ENCODE data around the gene ZFYVE1. TPM values are rescaled to one million over a fixed set of nuclear protein-coding genes. Genes with fewer than 3 reads are reported as not detected.
A peak's percentile ranks its signal among the peaks of the same experiment; 100 is the strongest.
"Not testable (repeated sequence)": the region's sequence is repeated elsewhere in the genome, so short reads cannot be mapped to it uniquely, and the experiment has no call there.

The ZFYVE1 gene
- total RNA-seq, 1 experiment from 2014 or later = 10.6 TPM

DNA sequence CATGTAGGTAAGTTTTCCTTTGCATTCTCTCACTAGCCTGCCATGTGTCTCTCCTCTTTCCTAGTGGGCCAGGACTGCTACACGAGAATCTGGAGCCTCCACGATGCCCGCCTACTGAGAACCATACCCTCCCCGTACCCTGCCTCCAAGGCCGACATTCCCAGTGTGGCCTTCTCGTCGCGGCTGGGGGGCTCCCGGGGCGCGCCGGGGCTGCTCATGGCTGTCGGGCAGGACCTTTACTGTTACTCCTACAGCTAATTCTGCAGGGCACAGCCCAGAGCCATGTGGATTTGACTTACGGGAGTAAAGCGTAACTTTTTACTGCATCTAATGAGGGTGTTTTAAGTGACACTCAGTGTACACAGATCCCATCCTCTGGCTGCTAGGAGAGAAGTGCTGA lies 68.4 kb downstream of the ZFYVE1 start:
- no peak for TF ChIP-seq CTCF (IDR thresholded peaks at IDR 0.05; ENCODE audit: unreplicated experiment)
- no peaks in the 10 kb centered on the region for H3K9me3 Mint-ChIP-seq (ENCODE audit: low read depth, unreplicated experiment)
- H3K4me3 Mint-ChIP-seq (ENCODE audit: low read depth, unreplicated experiment) = no peak overlapping the region
- H3K4me1 Mint-ChIP-seq (ENCODE audit: low read depth, unreplicated experiment) = peaks cover 21% of the 10 kb centered on the region
- no TSS peak for BruUV-seq (replicated peaks)
- H3K27me3 Mint-ChIP-seq (ENCODE audit: unreplicated experiment) = no peaks in the 10 kb centered on the region
- DNase-seq = no peak
- intact Hi-C loops (cut with micrococcal nuclease; ENCODE audit: unreplicated experiment) = no loop called here
- CTCF ChIA-PET = no interaction called here
- peaks cover 43% of the 10 kb centered on the region for H3K36me3 Mint-ChIP-seq (ENCODE audit: insufficient read depth, unreplicated experiment)
- H3K27ac Mint-ChIP-seq (ENCODE audit: unreplicated experiment) = no peak overlapping the region

DNA sequence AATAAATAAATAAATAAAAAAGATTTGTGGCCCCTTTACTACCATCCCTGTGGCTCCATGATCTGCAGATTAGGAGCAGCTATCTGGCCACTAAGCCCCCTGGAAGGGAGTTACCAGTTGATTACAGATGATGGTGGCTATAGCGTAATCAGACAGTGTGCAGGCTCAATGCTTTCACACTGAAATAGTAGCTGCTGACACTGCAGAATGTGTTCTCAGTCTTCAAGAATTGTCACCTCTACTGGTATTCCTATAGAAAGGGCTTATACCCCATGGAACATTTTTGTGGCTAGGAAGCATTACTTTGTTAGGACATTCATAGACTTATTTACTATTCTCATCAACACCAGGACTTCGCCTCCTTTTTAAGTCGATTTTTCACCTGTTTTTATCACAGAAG lies 69.7 kb downstream of the ZFYVE1 start:
- no peak overlapping the region for H3K4me3 Mint-ChIP-seq (ENCODE audit: low read depth, unreplicated experiment)
- no peak for DNase-seq
- no peak for TF ChIP-seq CTCF (IDR thresholded peaks at IDR 0.05; ENCODE audit: unreplicated experiment)
- intact Hi-C loops (cut with micrococcal nuclease; ENCODE audit: unreplicated experiment) = no loop called here
- peaks cover 15% of the 10 kb centered on the region for H3K4me1 Mint-ChIP-seq (ENCODE audit: low read depth, unreplicated experiment)
- no TSS peak for BruUV-seq (replicated peaks)
- no peaks in the 10 kb centered on the region for H3K27me3 Mint-ChIP-seq (ENCODE audit: unreplicated experiment)
- H3K36me3 Mint-ChIP-seq (ENCODE audit: insufficient read depth, unreplicated experiment) = peaks cover 37% of the 10 kb centered on the region
- CTCF ChIA-PET = no interaction called here
- no peak overlapping the region for H3K27ac Mint-ChIP-seq (ENCODE audit: unreplicated experiment)
- no peaks in the 10 kb centered on the region for H3K9me3 Mint-ChIP-seq (ENCODE audit: low read depth, unreplicated experiment)

GRCh38 chr14:72956741-72957140 lies 70.2 kb downstream of the ZFYVE1 start:
- H3K4me1 Mint-ChIP-seq (ENCODE audit: low read depth, unreplicated experiment) = peaks cover 10% of the 10 kb centered on the region
- BruUV-seq (replicated peaks); H3K4me3 Mint-ChIP-seq (ENCODE audit: low read depth, unreplicated experiment); CTCF ChIA-PET; H3K9me3 Mint-ChIP-seq (ENCODE audit: low read depth, unreplicated experiment); intact Hi-C loops (cut with micrococcal nuclease; ENCODE audit: unreplicated experiment); H3K27ac Mint-ChIP-seq (ENCODE audit: unreplicated experiment); DNase-seq; H3K27me3 Mint-ChIP-seq (ENCODE audit: unreplicated experiment): not testable (repeated sequence)
- H3K36me3 Mint-ChIP-seq (ENCODE audit: insufficient read depth, unreplicated experiment) = peaks cover 37% of the 10 kb centered on the region

DNA sequence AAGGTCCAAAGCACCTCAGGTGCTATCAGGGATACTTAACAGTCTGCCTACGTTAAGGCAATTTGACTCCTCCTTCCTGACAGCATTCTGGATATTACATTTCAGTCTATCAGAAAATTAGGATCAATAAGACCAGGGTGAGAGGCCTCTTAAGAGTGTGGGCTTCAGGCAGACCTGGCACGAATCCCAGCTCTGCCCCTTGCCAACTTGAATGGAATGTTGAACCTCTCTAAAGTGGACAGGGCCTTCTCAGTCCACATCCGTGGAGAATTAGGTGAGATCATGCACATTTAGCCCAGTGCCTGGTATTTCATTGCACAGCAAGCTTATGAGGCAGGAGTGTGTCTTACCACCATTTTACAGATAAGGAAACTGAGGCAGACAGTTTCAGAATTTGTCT lies 74.7 kb downstream of the ZFYVE1 start:
- H3K9me3 Mint-ChIP-seq (ENCODE audit: low read depth, unreplicated experiment) = no peaks in the 10 kb centered on the region
- TF ChIP-seq CTCF (IDR thresholded peaks at IDR 0.05; ENCODE audit: unreplicated experiment) = no peak
- no peaks in the 10 kb centered on the region for H3K4me1 Mint-ChIP-seq (ENCODE audit: low read depth, unreplicated experiment)
- intact Hi-C loops (cut with micrococcal nuclease; ENCODE audit: unreplicated experiment) = no loop called here
- H3K27me3 Mint-ChIP-seq (ENCODE audit: unreplicated experiment) = no peaks in the 10 kb centered on the region
- no peak for DNase-seq
- no peak overlapping the region for H3K4me3 Mint-ChIP-seq (ENCODE audit: low read depth, unreplicated experiment)
- BruUV-seq (replicated peaks) = no TSS peak
- no peak overlapping the region for H3K27ac Mint-ChIP-seq (ENCODE audit: unreplicated experiment)
- peaks cover 23% of the 10 kb centered on the region for H3K36me3 Mint-ChIP-seq (ENCODE audit: insufficient read depth, unreplicated experiment)
- CTCF ChIA-PET = no interaction called here

DNA sequence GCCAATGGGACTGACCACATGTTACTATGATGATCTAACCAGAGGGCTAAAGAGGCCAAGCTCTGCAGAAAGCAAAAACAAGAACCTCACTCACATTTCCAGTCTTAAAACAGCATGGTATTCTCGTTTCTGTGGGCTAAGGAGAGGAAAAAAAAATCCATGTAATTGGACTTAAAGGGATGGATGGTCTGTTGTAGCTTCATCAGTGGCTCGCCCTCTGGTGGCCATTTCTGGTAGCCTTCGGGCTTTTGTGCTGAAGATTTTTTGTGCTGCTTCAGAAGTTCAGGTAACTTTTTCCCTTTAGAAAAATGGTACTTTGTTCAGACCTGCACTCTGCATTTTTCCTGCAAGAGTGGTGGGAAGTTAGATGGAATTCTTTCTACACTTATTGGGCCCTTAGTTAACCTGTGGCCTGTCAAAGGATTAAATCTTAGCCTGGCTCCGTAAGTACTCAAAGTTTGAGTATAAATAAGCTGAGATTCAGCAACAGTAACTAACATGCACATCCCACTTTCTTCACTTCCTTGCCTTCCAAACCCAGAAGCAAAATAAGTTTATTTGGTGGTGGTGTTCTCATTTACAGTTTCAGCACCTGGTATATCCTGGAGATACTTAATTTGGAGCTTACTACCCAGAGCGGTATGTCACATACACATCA lies 78.3 kb downstream of the ZFYVE1 start:
- intact Hi-C loops (cut with micrococcal nuclease; ENCODE audit: unreplicated experiment) = loop anchor here (1.0 kb wide), 1 partner anchor 434 kb away; no protein-coding TSS in a partner anchor
- Mint-ChIP-seq H3K4me1 (ENCODE audit: low read depth, unreplicated experiment) (no peaks in the 10 kb centered on the region), H3K27ac (ENCODE audit: unreplicated experiment) (no peak overlapping the region), H3K9me3 (ENCODE audit: low read depth, unreplicated experiment) (no peaks in the 10 kb centered on the region), H3K27me3 (ENCODE audit: unreplicated experiment) (no peaks in the 10 kb centered on the region), H3K36me3 (ENCODE audit: insufficient read depth, unreplicated experiment) (peaks cover 12% of the 10 kb centered on the region), H3K4me3 (ENCODE audit: low read depth, unreplicated experiment) (no peak overlapping the region)
- BruUV-seq (replicated peaks) = no TSS peak
- DNase-seq = peak; percentile 71
- peak; percentile 79 for TF ChIP-seq CTCF (IDR thresholded peaks at IDR 0.05; ENCODE audit: unreplicated experiment)
- CTCF ChIA-PET = interaction anchor here (0.6 to 2.3 kb wide), 5 partner anchors 9 to 436 kb away, joined by 3 to 22 read pairs (median 3); partner anchors contain the start of gene RBM25
